NT2/D1 (cell line): ENCODE data around the gene URB2.

Source experiments
- SUZ12 ChIP-seq: IDR thresholded peaks from 2 replicates; pipeline ENCODE4 v1.6.1; 2011; ENCODE audit not compliant: insufficient read length, insufficient read depth; ENCODE audit errors: extremely low read depth
- YY1 ChIP-seq: IDR thresholded peaks from 2 replicates; pipeline ENCODE4 v1.6.1; 2011; ENCODE audit not compliant: insufficient read length, insufficient read depth
- ZNF274 ChIP-seq: IDR thresholded peaks from 2 replicates; pipeline ENCODE4 v1.6.1; 2011; ENCODE audit warnings: mild to moderate bottlenecking, low read depth, low read length

DNA sequence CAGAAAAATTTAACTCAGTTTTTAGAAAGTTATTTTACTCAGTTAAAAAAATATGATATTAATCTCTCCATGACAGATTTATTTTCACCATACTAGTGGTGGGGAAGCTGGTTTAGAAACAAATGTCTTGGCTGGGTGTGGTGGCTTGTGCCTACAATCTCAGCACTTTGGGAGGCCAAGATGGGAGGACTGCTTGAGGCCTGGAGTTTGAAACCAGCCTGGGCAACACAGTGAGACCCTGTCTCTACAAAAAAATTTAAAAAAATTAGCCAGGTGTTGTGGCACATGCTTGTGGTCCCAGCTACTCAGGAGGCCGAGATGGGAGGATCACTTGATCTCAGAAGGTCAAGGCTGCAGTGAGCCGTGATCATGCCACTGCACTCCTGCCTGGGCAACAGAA is 17.5 kb upstream of the URB2 start:
- TF ChIP-seq YY1 = no peak
- TF ChIP-seq SUZ12 = no peak
- TF ChIP-seq ZNF274 = no peak
